ENCODE results near the gene INPP4B.

Gene INPP4B

DNA sequence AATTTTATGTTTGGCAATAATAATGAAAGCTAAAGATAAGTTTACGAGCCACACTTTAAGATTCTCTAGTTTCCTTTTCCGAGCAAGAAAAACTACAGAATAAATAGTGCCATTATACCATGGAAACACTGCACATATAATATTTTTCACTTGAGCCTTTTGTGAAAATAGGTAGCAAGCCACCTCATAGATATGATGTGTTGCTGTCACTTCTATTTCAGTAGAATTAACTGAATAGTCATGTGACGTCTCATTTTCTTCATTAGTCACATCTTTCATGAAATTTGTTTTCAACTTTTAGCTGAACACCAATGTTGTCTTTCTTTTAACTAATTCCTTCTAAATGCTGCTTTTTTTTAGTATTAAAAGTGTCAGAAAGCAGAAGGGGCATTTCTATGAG lies 574.3 kb downstream of the INPP4B start:
- no peak overlapping the region for H3K4me3 ChIP-seq (ENCODE audit: low read length)
- H3K36me3 ChIP-seq (ENCODE audit: control insufficient read depth, low read depth, low read length), result no peaks in the 10 kb centered on the region
- H3K27me3 ChIP-seq (ENCODE audit: control insufficient read depth, insufficient read depth, low read length), result no peaks in the 10 kb centered on the region
- H3K9me3 ChIP-seq (ENCODE audit: control insufficient read depth, low read depth, low read length), result no peaks in the 10 kb centered on the region
- H3K9ac ChIP-seq (ENCODE audit: low read length), result no peak overlapping the region
- H3K27ac ChIP-seq (ENCODE audit: low read length), result no peak overlapping the region
- peaks cover 11% of the 10 kb centered on the region for H3K4me1 ChIP-seq (ENCODE audit: control insufficient read depth, low read depth, low read length)

DNA sequence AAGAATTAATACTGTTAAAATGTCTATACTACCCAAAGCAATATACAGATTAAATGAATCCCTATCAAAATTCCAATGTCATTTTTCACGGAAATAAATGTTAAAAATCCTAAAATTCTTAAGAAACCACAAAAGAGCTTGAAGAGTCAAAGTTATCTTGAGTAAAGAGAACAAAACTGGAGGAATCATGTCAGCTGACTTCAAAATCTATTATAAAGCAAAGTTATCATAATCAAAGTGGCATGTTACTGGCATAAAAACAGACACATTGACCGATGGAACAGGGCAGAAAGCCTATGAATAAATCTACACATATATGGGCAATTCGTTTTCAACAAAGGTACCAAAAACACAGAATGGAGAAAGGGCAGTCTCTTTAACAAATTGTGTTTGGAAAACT lies 579.0 kb downstream of the INPP4B start:
- no peaks in the 10 kb centered on the region for H3K9me3 ChIP-seq (ENCODE audit: control insufficient read depth, low read depth, low read length)
- H3K27me3 ChIP-seq (ENCODE audit: control insufficient read depth, insufficient read depth, low read length), result no peaks in the 10 kb centered on the region
- H3K27ac ChIP-seq (ENCODE audit: low read length), result no peak overlapping the region
- no peak overlapping the region for H3K9ac ChIP-seq (ENCODE audit: low read length)
- no peaks in the 10 kb centered on the region for H3K36me3 ChIP-seq (ENCODE audit: control insufficient read depth, low read depth, low read length)
- H3K4me1 ChIP-seq (ENCODE audit: control insufficient read depth, low read depth, low read length), result peaks cover 11% of the 10 kb centered on the region
- no peak overlapping the region for H3K4me3 ChIP-seq (ENCODE audit: low read length)

DNA sequence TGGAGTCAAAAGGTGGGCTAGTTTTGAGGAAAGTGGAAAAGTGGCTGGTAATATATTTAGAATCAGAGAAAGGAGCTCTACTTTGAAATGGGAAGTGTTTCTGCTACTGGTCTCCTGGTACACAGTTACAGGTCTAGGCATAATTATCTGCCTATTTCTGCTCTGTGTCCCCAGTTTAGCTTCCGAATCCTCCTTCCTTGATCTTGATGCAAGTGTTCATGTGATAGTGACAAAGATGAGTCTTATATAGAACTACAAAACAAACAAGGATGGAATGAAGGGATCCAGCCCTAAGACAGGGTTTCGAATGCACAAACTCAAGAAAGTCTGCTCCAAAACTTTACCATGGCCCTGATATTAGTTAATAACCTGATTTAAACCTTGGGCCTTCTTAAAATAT lies 580.2 kb downstream of the INPP4B start:
- Histone ChIP-seq H3K27me3 (ENCODE audit: control insufficient read depth, insufficient read depth, low read length) (no peaks in the 10 kb centered on the region), H3K27ac (ENCODE audit: low read length) (no peak overlapping the region), H3K9ac (ENCODE audit: low read length) (no peak overlapping the region), H3K9me3 (ENCODE audit: control insufficient read depth, low read depth, low read length) (no peaks in the 10 kb centered on the region), H3K4me3 (ENCODE audit: low read length) (no peak overlapping the region), H3K36me3 (ENCODE audit: control insufficient read depth, low read depth, low read length) (no peaks in the 10 kb centered on the region), H3K4me1 (ENCODE audit: control insufficient read depth, low read depth, low read length) (peaks cover 11% of the 10 kb centered on the region)

DNA sequence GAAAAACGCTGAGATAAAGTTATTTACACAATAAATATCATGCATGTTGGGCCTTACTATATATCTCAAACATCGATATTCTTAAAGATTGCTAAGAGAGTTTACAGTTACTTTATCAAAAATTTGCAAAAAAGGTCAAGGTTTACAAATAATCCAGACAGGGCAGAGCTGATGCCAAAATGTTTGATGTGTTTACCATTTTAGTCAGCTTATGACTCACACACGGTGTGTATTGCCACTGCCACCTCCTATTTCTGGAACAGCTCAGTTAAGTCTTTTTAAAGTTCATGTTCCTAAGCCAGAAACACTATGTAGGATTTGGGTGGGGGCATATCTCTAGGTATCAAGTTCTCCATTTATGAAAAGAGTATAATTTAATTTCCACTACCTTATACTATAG lies 580.6 kb downstream of the INPP4B start:
- Histone ChIP-seq H3K4me3 (ENCODE audit: low read length) (no peak overlapping the region), H3K27ac (ENCODE audit: low read length) (no peak overlapping the region), H3K9me3 (ENCODE audit: control insufficient read depth, low read depth, low read length) (no peaks in the 10 kb centered on the region), H3K9ac (ENCODE audit: low read length) (no peak overlapping the region), H3K36me3 (ENCODE audit: control insufficient read depth, low read depth, low read length) (no peaks in the 10 kb centered on the region), H3K27me3 (ENCODE audit: control insufficient read depth, insufficient read depth, low read length) (no peaks in the 10 kb centered on the region), H3K4me1 (ENCODE audit: control insufficient read depth, low read depth, low read length) (peaks cover 11% of the 10 kb centered on the region)

DNA sequence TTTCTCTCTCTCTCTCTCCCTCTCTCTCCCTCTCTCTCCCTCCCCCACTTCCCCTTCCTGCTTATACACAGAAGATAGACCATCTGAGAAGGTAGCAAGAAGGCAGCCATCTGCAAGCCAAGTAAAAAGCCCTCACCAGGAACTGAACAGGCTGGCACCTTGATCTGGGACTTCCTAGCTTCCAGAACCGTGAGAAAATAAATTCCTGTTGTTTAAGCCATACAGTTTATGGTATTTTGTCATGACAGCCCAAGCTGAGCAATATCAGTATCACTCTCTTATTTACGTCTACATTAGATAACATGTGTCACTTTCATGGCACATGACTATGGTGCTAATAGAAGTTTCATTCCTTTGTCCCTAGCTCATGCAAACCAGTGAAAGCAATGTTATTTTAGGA lies 581.1 kb downstream of the INPP4B start:
- H3K9ac ChIP-seq (ENCODE audit: low read length), result no peak overlapping the region
- no peaks in the 10 kb centered on the region for H3K36me3 ChIP-seq (ENCODE audit: control insufficient read depth, low read depth, low read length)
- H3K4me1 ChIP-seq (ENCODE audit: control insufficient read depth, low read depth, low read length), result peaks cover 11% of the 10 kb centered on the region
- H3K9me3 ChIP-seq (ENCODE audit: control insufficient read depth, low read depth, low read length), result no peaks in the 10 kb centered on the region
- no peaks in the 10 kb centered on the region for H3K27me3 ChIP-seq (ENCODE audit: control insufficient read depth, insufficient read depth, low read length)
- H3K4me3 ChIP-seq (ENCODE audit: low read length), result no peak overlapping the region
- no peak overlapping the region for H3K27ac ChIP-seq (ENCODE audit: low read length)

DNA sequence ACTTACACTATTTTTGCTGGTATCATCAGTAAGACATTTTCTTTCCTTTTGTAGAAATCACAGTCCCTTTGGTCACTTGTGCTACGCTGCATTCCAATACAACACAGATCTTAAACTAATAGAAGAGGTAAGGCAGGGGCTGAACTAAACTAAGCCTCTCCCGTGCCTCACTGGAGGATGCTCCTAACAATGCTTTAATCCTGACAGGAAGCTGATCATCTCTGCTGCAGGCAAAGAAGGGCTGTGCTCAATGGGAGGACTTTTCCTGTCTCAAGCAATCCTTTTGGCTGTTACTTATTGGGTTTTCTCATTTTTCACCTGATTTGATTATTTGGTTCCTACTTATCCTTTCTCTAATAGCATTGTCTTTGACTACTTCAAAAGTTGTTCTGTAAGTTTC lies 583.1 kb downstream of the INPP4B start:
- H3K9ac ChIP-seq (ENCODE audit: low read length), result no peak overlapping the region
- no peaks in the 10 kb centered on the region for H3K4me1 ChIP-seq (ENCODE audit: control insufficient read depth, low read depth, low read length)
- no peaks in the 10 kb centered on the region for H3K36me3 ChIP-seq (ENCODE audit: control insufficient read depth, low read depth, low read length)
- no peak overlapping the region for H3K4me3 ChIP-seq (ENCODE audit: low read length)
- H3K27ac ChIP-seq (ENCODE audit: low read length), result no peak overlapping the region
- H3K27me3 ChIP-seq (ENCODE audit: control insufficient read depth, insufficient read depth, low read length), result no peaks in the 10 kb centered on the region
- H3K9me3 ChIP-seq (ENCODE audit: control insufficient read depth, low read depth, low read length), result no peaks in the 10 kb centered on the region

DNA sequence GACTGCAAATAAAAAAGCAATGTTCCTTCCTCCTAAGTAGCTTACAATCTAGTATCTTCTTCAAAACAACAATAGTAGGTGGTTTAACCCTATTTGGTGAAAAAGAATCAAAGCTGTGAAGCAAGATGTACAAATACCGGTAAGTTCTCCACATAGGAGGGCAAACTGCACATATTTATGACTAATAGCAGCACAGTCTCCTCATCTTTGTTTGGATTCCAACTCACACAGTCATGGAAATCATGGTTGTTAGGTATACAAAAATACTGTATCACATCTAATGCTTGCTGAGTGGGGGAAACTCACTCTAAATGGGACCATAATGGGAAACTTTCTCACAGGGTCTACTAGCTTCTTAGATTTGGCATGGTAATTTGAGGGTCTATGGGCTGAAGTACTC lies 597.2 kb downstream of the INPP4B start:
- H3K4me3 ChIP-seq (ENCODE audit: low read length), result no peak overlapping the region
- H3K27me3 ChIP-seq (ENCODE audit: control insufficient read depth, insufficient read depth, low read length), result no peaks in the 10 kb centered on the region
- no peak overlapping the region for H3K9ac ChIP-seq (ENCODE audit: low read length)
- H3K36me3 ChIP-seq (ENCODE audit: control insufficient read depth, low read depth, low read length), result no peaks in the 10 kb centered on the region
- H3K9me3 ChIP-seq (ENCODE audit: control insufficient read depth, low read depth, low read length), result no peaks in the 10 kb centered on the region
- no peaks in the 10 kb centered on the region for H3K4me1 ChIP-seq (ENCODE audit: control insufficient read depth, low read depth, low read length)
- no peak overlapping the region for H3K27ac ChIP-seq (ENCODE audit: low read length)

DNA sequence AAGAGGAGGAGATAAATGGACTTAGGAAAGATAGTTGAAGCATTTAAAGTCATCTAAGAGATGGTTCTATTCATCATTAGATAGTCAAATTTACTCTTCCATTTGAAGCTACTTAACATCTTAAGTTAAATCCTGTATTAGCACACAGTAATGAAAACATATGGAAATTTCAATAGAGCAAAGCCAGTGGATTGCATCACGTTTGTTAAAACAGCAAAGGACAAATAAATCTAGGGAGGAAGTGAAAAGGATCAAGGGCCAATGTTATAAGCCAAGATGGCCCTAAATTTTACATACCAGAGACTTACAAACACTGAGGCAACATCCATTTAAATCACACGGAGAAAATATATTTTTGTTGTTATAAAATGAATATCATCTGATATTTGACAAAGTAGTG lies 602.8 kb downstream of the INPP4B start:
- Histone ChIP-seq H3K9ac (ENCODE audit: low read length) (no peak overlapping the region), H3K36me3 (ENCODE audit: control insufficient read depth, low read depth, low read length) (no peaks in the 10 kb centered on the region), H3K4me1 (ENCODE audit: control insufficient read depth, low read depth, low read length) (no peaks in the 10 kb centered on the region), H3K4me3 (ENCODE audit: low read length) (no peak overlapping the region), H3K27me3 (ENCODE audit: control insufficient read depth, insufficient read depth, low read length) (no peaks in the 10 kb centered on the region), H3K9me3 (ENCODE audit: control insufficient read depth, low read depth, low read length) (no peaks in the 10 kb centered on the region), H3K27ac (ENCODE audit: low read length) (no peak overlapping the region)

DNA sequence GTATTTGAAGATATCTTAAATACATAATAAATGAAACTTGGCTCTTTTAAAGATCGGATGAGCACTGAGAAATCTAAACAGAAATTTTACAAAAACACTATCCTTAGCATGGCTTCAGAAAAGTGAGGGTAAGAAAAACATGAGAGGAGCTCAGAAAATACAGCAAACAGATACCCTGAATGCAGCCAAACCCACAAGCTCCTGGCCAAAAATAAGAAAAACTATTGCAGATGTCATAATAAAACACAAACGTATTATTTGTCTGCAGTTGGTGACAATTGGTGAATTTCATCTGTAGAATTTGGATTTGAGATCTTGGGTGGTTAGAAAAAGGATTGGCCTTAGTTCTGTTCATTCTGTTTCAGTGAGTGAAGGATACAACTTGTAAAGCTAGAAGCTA lies 603.9 kb downstream of the INPP4B start:
- H3K27ac ChIP-seq (ENCODE audit: low read length), result no peak overlapping the region
- H3K4me3 ChIP-seq (ENCODE audit: low read length), result no peak overlapping the region
- no peak overlapping the region for H3K9ac ChIP-seq (ENCODE audit: low read length)
- H3K9me3 ChIP-seq (ENCODE audit: control insufficient read depth, low read depth, low read length), result no peaks in the 10 kb centered on the region
- H3K4me1 ChIP-seq (ENCODE audit: control insufficient read depth, low read depth, low read length), result no peaks in the 10 kb centered on the region
- no peaks in the 10 kb centered on the region for H3K27me3 ChIP-seq (ENCODE audit: control insufficient read depth, insufficient read depth, low read length)
- H3K36me3 ChIP-seq (ENCODE audit: control insufficient read depth, low read depth, low read length), result no peaks in the 10 kb centered on the region

DNA sequence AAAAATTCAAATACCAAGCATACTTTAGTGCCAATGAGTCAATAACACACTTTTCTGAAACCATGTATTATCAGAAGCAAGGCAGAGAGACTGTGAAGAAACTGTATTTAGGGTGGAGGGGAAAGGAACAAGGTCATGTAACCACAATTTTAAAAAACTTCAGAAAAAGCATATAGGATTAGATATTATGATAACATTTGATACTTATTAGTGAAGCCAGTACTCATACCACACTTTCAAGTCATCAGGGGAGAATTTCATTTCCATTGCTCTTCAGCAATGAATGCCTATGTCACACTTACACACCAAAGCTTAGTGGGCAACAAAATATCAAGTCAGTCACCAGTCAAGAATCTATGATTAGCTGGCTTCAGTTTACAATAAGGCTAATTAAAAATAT lies 607.5 kb downstream of the INPP4B start:
- Histone ChIP-seq H3K9me3 (ENCODE audit: control insufficient read depth, low read depth, low read length) (no peaks in the 10 kb centered on the region), H3K27me3 (ENCODE audit: control insufficient read depth, insufficient read depth, low read length) (no peaks in the 10 kb centered on the region), H3K27ac (ENCODE audit: low read length) (no peak overlapping the region), H3K9ac (ENCODE audit: low read length) (no peak overlapping the region), H3K36me3 (ENCODE audit: control insufficient read depth, low read depth, low read length) (no peaks in the 10 kb centered on the region), H3K4me3 (ENCODE audit: low read length) (no peak overlapping the region), H3K4me1 (ENCODE audit: control insufficient read depth, low read depth, low read length) (no peaks in the 10 kb centered on the region)

DNA sequence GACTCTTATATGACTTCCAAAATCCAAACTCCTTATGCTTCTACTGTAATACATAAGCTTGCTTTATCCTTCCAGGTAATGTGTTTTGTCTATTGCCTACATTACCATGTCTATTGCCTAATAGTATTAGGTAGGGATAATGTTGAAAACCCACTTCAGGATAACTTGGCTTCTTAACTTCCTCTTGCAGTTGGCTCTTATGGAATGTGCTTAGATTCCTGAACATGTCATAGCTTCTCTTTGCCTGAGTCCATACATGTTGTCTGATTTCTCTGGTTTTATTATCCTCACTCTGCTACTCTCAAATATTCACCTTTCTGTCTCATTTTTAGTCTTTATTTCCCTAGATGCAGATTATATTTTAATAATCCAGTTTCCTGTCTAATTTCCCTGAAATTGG lies 609.8 kb downstream of the INPP4B start:
- no peaks in the 10 kb centered on the region for H3K9me3 ChIP-seq (ENCODE audit: control insufficient read depth, low read depth, low read length)
- no peak overlapping the region for H3K27ac ChIP-seq (ENCODE audit: low read length)
- H3K4me3 ChIP-seq (ENCODE audit: low read length), result no peak overlapping the region
- no peaks in the 10 kb centered on the region for H3K27me3 ChIP-seq (ENCODE audit: control insufficient read depth, insufficient read depth, low read length)
- no peak overlapping the region for H3K9ac ChIP-seq (ENCODE audit: low read length)
- no peaks in the 10 kb centered on the region for H3K36me3 ChIP-seq (ENCODE audit: control insufficient read depth, low read depth, low read length)
- H3K4me1 ChIP-seq (ENCODE audit: control insufficient read depth, low read depth, low read length), result no peaks in the 10 kb centered on the region

DNA sequence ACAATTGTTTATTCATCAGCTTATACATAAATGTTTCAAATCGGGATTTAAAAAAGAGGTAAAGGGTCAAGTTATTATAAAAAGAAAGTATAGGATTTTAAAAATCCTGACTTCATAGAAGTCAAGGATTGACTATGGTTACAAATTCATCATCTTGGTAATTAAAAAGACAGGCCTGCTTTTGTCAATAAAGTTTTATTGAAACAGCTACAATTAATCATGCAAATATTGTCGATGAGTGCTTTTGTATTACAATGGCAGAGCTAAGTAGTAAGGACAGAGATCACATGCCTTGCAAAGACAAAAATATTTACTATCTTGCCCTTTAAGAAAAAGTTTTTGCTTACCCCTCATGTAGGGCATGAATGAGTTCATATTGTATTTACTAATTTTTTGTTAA lies 614.3 kb downstream of the INPP4B start:
- H3K9me3 ChIP-seq (ENCODE audit: control insufficient read depth, low read depth, low read length), result no peaks in the 10 kb centered on the region
- no peak overlapping the region for H3K9ac ChIP-seq (ENCODE audit: low read length)
- H3K36me3 ChIP-seq (ENCODE audit: control insufficient read depth, low read depth, low read length), result no peaks in the 10 kb centered on the region
- H3K27me3 ChIP-seq (ENCODE audit: control insufficient read depth, insufficient read depth, low read length), result no peaks in the 10 kb centered on the region
- no peak overlapping the region for H3K4me3 ChIP-seq (ENCODE audit: low read length)
- no peak overlapping the region for H3K27ac ChIP-seq (ENCODE audit: low read length)
- no peaks in the 10 kb centered on the region for H3K4me1 ChIP-seq (ENCODE audit: control insufficient read depth, low read depth, low read length)

DNA sequence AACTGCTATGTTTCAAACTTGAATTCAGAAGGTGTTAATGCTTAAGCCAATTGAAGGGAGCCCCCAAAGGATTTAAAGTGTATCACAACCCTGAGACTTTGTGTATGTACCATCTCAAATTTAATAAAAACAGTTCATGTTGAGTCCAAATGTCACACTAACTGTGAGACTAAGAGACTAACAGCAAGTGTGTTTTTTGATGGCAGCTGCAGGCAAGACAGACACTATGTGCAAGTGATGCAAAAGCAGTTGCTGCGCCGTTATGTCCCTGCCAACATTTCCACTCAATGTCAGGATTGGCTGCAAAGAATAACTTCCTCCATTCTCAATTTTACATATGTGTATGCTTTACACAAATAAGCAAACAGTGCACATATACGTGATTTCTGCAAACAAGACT lies 615.1 kb downstream of the INPP4B start:
- H3K27me3 ChIP-seq (ENCODE audit: control insufficient read depth, insufficient read depth, low read length), result no peaks in the 10 kb centered on the region
- H3K4me3 ChIP-seq (ENCODE audit: low read length), result no peak overlapping the region
- no peak overlapping the region for H3K27ac ChIP-seq (ENCODE audit: low read length)
- no peak overlapping the region for H3K9ac ChIP-seq (ENCODE audit: low read length)
- H3K9me3 ChIP-seq (ENCODE audit: control insufficient read depth, low read depth, low read length), result no peaks in the 10 kb centered on the region
- H3K4me1 ChIP-seq (ENCODE audit: control insufficient read depth, low read depth, low read length), result no peaks in the 10 kb centered on the region
- no peaks in the 10 kb centered on the region for H3K36me3 ChIP-seq (ENCODE audit: control insufficient read depth, low read depth, low read length)

Data from iPS-18a (cell line).